Epithelial cell of esophagus (primary cell): ENCODE data around the gene DYNLT3.

Source experiments
- DNase-seq: peaks from one replicate; pipeline ENCODE4 v3.0.0; 2010; ENCODE audit warnings: low read depth
- H3K4me3 ChIP-seq: 2 replicates; pipeline ENCODE4 v1.5.1; 2011; ENCODE audit warnings: mild to moderate bottlenecking, low read length, control low read depth
- TF ChIP-seq, protein P1 (sequence below): IDR thresholded peaks from 2 replicates; pipeline ENCODE4 v1.5.1; 2011; ENCODE audit warnings: low read depth, mild to moderate bottlenecking, low read length, control low read depth, inconsistent platforms; ENCODE audit not compliant: insufficient read depth; ENCODE audit errors: missing control alignments

The DYNLT3 gene

DNA sequence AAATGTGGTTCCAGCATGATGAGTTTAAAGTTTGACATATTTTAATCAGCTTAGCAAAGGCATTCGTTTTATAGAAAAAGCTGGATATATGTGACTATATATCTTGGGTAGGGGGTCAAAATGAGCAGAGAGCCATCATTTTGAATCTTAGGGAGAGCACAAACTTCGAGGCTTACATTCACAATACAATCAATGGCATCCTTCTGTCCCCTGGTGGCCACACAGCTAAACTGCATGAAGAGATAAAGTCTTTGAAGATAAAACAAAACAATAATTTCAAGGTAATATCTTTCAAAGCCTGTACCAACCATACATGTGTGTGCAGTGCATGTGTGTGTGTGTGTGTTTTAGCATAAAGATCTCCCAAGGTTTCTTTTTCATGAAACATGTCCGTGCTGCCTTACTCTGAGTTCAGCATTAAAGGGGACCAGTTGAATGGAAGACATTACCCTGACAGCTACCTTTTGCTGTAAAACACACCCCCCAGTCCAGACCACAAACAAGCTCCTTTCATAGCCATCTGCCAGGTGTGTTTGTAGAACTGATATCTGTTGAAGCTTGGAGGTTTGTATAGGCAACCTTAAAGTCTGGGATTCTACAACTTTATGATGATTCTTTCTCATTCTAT is 22.0 kb downstream of the DYNLT3 start:
- no peak overlapping the region for H3K4me3 ChIP-seq
- TF ChIP-seq, protein P1, sequence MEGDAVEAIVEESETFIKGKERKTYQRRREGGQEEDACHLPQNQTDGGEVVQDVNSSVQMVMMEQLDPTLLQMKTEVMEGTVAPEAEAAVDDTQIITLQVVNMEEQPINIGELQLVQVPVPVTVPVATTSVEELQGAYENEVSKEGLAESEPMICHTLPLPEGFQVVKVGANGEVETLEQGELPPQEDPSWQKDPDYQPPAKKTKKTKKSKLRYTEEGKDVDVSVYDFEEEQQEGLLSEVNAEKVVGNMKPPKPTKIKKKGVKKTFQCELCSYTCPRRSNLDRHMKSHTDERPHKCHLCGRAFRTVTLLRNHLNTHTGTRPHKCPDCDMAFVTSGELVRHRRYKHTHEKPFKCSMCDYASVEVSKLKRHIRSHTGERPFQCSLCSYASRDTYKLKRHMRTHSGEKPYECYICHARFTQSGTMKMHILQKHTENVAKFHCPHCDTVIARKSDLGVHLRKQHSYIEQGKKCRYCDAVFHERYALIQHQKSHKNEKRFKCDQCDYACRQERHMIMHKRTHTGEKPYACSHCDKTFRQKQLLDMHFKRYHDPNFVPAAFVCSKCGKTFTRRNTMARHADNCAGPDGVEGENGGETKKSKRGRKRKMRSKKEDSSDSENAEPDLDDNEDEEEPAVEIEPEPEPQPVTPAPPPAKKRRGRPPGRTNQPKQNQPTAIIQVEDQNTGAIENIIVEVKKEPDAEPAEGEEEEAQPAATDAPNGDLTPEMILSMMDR, result peak; percentile 91
- peak; percentile 39 for DNase-seq

DNA sequence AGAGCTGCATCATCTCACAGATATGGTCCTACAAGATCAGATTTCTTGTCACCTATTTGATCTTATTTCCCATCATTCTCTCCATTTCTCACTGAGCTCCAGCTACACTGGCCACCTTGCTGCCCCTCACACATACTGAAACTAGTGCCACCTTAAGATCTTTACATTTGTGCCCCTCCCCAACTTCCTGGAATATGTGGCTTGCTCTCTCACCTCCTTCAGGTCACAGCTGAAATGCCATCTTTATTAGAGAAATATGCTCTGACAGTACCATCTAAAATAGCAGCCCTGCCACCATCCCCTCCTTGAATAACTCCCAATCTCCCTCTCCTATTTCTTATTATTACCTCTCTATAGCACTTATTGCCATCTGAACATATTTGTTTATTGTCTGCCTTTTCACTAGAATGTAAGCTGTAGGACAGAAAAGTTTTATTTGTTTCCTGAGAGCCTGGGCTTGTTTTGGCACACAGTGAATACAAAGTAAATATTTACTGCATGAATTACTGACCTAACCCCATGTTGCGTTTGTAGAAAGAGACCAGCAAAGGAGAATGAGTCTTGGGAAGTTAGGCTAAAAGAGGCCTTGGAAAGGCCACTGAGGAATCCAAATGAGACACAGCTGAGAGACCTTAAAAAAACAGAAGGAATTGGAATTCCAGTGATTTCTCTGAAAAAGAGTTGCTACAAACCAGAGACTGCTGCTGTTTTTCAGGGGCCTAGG is 22.7 kb downstream of the DYNLT3 start:
- DNase-seq, result no peak
- no peak overlapping the region for H3K4me3 ChIP-seq
- TF ChIP-seq, protein P1, result no peak

DNA sequence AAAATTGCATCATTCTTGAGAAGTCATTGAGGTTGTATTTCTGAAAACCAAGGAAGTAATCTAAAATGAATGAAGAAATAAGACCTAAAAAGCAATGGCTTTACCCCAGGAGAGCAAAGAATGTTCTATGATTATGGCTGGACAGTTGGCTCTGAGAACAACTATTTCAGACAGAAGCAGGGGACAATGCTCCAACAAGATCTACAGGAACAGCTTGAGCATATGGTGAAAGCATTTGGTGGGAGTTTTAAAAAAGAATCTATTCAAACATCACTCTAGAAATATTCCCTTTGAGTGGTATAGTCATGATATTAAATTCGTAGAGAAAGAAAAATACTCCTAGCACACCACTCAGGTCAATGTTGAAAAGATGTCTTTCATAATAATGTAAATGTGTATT is 26.7 kb downstream of the DYNLT3 start:
- H3K4me3 ChIP-seq, result no peak overlapping the region
- TF ChIP-seq, protein P1, result no peak
- no peak for DNase-seq

DNA sequence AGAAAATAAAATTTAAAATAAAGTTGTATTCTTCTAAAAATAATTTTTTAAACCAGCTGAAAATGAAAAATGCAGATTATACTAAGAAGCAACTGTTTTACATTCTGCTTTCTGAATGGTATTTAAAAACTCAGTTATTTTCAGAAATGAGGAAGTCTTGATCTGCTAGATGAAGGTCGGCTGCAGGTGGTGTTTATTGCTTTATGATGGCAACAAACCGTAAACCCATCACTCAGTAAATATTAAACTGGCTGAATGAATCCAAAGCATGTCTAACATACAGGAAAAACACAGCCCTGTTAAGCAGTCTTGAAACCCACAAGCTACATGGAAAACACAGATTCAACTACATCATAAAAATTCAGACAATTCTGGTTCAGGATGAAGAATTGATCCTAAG is 29.3 kb downstream of the DYNLT3 start:
- no peak for DNase-seq
- TF ChIP-seq, protein P1, result no peak
- no peak overlapping the region for H3K4me3 ChIP-seq

DNA sequence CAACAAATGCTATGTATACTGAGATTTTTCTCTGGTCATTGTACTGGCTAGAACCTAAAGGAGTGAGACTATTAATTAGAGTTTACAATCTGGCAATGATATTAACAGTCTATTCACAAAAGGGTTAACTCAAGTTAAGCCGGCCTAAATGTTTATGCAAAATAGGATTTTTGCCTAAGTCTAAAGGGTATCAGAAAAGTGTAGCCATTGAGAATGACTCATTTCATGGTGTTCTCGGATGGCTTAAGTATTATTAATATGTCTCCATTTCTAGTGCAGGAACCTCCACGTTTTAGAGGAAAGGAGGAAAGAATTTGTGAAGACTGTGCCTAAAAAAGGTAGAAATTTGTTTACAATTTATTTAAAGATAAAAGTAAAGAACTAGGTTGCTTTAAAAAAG is 29.8 kb downstream of the DYNLT3 start:
- TF ChIP-seq, protein P1, result no peak
- no peak overlapping the region for H3K4me3 ChIP-seq
- no peak for DNase-seq

DNA sequence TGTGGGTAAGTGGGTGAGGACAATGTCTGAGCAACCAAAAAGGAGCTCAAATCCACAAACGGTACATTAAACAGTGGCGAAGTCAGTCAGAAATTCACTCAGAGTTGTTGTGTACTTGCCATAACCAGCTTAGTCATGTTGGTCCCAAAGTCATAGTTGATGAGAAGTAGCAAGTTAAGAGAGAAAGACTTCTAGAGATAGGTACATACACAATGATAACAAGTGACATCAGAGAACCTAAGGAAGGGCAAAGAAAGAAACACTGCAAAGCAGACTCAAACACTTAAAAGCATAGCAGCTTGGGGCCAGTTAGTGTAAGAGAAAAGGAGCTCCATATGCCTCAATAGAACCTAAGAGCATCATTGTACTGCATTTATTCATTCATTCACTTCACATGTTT is 30.2 kb downstream of the DYNLT3 start:
- DNase-seq, result no peak
- H3K4me3 ChIP-seq, result no peak overlapping the region
- TF ChIP-seq, protein P1, result no peak

DNA sequence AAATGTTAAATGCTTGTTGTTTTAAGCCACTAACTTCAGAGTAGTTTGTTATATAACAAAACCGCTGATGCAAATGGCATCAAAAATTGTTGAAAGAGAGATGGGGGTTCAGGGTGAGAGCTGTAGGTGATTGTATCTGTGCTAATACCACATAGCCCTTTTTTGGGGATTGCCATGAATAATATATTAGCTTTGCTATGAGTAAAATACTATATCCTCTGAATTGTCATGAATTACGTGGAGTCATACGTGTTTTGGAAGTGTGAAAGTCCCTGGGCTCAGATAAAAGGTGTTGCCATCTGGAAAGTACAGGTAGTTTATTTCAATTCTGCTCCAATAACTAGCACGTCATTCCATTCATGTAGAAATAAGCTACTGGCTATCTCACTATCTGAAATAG is 30.6 kb downstream of the DYNLT3 start:
- TF ChIP-seq, protein P1, result no peak
- H3K4me3 ChIP-seq, result no peak overlapping the region
- DNase-seq, result no peak
